ENCODE measurements around the gene CAMK2A. TPM values are rescaled to one million over a fixed set of nuclear protein-coding genes. Genes with fewer than 3 reads are reported as not detected.

Gene CAMK2A
- total RNA-seq, 2 experiments from 2014 or later: not detected

- H3K36me3 ChIP-seq (ENCODE audit: insufficient read depth, low read length): no peaks in the 10 kb centered on the region
- ChIA-PET CTCF (ENCODE audit: unreplicated experiment) (interaction anchor here (0.5 kb wide), 1 partner anchor 35 kb away, joined by 3 read pairs; no protein-coding TSS in a partner anchor), POLR2A (no interaction called here)
- TF ChIP-seq, protein P1, sequence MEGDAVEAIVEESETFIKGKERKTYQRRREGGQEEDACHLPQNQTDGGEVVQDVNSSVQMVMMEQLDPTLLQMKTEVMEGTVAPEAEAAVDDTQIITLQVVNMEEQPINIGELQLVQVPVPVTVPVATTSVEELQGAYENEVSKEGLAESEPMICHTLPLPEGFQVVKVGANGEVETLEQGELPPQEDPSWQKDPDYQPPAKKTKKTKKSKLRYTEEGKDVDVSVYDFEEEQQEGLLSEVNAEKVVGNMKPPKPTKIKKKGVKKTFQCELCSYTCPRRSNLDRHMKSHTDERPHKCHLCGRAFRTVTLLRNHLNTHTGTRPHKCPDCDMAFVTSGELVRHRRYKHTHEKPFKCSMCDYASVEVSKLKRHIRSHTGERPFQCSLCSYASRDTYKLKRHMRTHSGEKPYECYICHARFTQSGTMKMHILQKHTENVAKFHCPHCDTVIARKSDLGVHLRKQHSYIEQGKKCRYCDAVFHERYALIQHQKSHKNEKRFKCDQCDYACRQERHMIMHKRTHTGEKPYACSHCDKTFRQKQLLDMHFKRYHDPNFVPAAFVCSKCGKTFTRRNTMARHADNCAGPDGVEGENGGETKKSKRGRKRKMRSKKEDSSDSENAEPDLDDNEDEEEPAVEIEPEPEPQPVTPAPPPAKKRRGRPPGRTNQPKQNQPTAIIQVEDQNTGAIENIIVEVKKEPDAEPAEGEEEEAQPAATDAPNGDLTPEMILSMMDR (conservative IDR thresholded peaks at IDR 0.05; ENCODE audit: low read length): no peak
- no peak overlapping the region for H2AFZ ChIP-seq (ENCODE audit: low read length)
- intact Hi-C loops (cut with micrococcal nuclease; ENCODE audit: unreplicated experiment): no loop called here
- H3K27ac ChIP-seq (ENCODE audit: low read depth, low read length, poor library complexity, severe bottlenecking): no peak overlapping the region
- no peak for DNase-seq (ENCODE audit: low spot score)
- no peaks in the 10 kb centered on the region for H4K20me1 ChIP-seq (ENCODE audit: insufficient read depth, low read length)
- H3K9me3 ChIP-seq (ENCODE audit: low read length): no peaks in the 10 kb centered on the region
- no peak overlapping the region for H3K4me3 ChIP-seq (ENCODE audit: low read depth, low read length, poor library complexity, severe bottlenecking)
- H3K4me1 ChIP-seq (ENCODE audit: insufficient read depth, low read length, poor library complexity, severe bottlenecking): no peaks in the 10 kb centered on the region
- BruUV-seq (replicated peaks): no TSS peak
- H3K79me2 ChIP-seq (ENCODE audit: insufficient read depth, low read depth, low read length): no peaks in the 10 kb centered on the region
- H3K4me2 ChIP-seq (ENCODE audit: low read length): no peak overlapping the region
- H3K9me2 ChIP-seq (ENCODE audit: insufficient read depth, low read length): no peaks in the 10 kb centered on the region
Observed at GRCh38 chr5:150184006-150184405, 105.6 kb downstream of the CAMK2A start.

GRCh38 chr5:150183436-150183835 lies 106.1 kb downstream of the CAMK2A start:
- no TSS peak for BruUV-seq (replicated peaks)
- TF ChIP-seq EZH2phosphoT487 (IDR thresholded peaks at IDR 0.05; ENCODE audit: borderline replicate concordance, low read depth, low read length): no peak
- TF ChIP-seq, protein P1 (conservative IDR thresholded peaks at IDR 0.05; ENCODE audit: low read length): no peak
- no peaks in the 10 kb centered on the region for H3K79me2 ChIP-seq (ENCODE audit: insufficient read depth, low read depth, low read length)
- no peak overlapping the region for H3K4me3 ChIP-seq (ENCODE audit: low read depth, low read length, poor library complexity, severe bottlenecking)
- H3K4me2 ChIP-seq (ENCODE audit: low read length): no peak overlapping the region
- H4K20me1 ChIP-seq (ENCODE audit: insufficient read depth, low read length): no peaks in the 10 kb centered on the region
- H3K4me1 ChIP-seq (ENCODE audit: insufficient read depth, low read length, poor library complexity, severe bottlenecking): no peaks in the 10 kb centered on the region
- POLR2A ChIA-PET: no interaction called here
- no peak for DNase-seq (ENCODE audit: low spot score)
- CTCF ChIA-PET (ENCODE audit: unreplicated experiment): no interaction called here
- H3K27ac ChIP-seq (ENCODE audit: low read depth, low read length, poor library complexity, severe bottlenecking): no peak overlapping the region
- no peak overlapping the region for H2AFZ ChIP-seq (ENCODE audit: low read length)
- no peaks in the 10 kb centered on the region for H3K36me3 ChIP-seq (ENCODE audit: insufficient read depth, low read length)
- H3K9me3 ChIP-seq (ENCODE audit: low read length): no peaks in the 10 kb centered on the region
- intact Hi-C loops (cut with micrococcal nuclease; ENCODE audit: unreplicated experiment): no loop called here
- H3K9me2 ChIP-seq (ENCODE audit: insufficient read depth, low read length): no peaks in the 10 kb centered on the region

- BruUV-seq (replicated peaks): no TSS peak
- ChIA-PET CTCF (ENCODE audit: unreplicated experiment) (no interaction called here), POLR2A (no interaction called here)
- H3K4me3 ChIP-seq (ENCODE audit: low read depth, low read length, poor library complexity, severe bottlenecking): no peak overlapping the region
- H3K4me1 ChIP-seq (ENCODE audit: insufficient read depth, low read length, poor library complexity, severe bottlenecking): no peaks in the 10 kb centered on the region
- H3K9me2 ChIP-seq (ENCODE audit: insufficient read depth, low read length): no peaks in the 10 kb centered on the region
- H4K20me1 ChIP-seq (ENCODE audit: insufficient read depth, low read length): no peaks in the 10 kb centered on the region
- H3K4me2 ChIP-seq (ENCODE audit: low read length): no peak overlapping the region
- H3K27ac ChIP-seq (ENCODE audit: low read depth, low read length, poor library complexity, severe bottlenecking): no peak overlapping the region
- no peaks in the 10 kb centered on the region for H3K9me3 ChIP-seq (ENCODE audit: low read length)
- intact Hi-C loops (cut with micrococcal nuclease; ENCODE audit: unreplicated experiment): no loop called here
- no peaks in the 10 kb centered on the region for H3K79me2 ChIP-seq (ENCODE audit: insufficient read depth, low read depth, low read length)
- TF ChIP-seq, protein P1 (conservative IDR thresholded peaks at IDR 0.05; ENCODE audit: low read length): no peak
- TF ChIP-seq EZH2phosphoT487 (IDR thresholded peaks at IDR 0.05; ENCODE audit: borderline replicate concordance, low read depth, low read length): no peak
- DNase-seq (ENCODE audit: low spot score): no peak
- H3K36me3 ChIP-seq (ENCODE audit: insufficient read depth, low read length): no peaks in the 10 kb centered on the region
- H2AFZ ChIP-seq (ENCODE audit: low read length): no peak overlapping the region
Observed at GRCh38 chr5:150182774-150183173, 106.8 kb downstream of the CAMK2A start.
